GM12865 (cell line): Measurements from ENCODE around the gene MAZ.

Experiments used
- DNase-seq: peaks from one replicate; pipeline ENCODE4 v3.0.0; 2010; ENCODE audit warnings: low read depth
- H3K4me3 ChIP-seq: 2 replicates; pipeline ENCODE4 v1.5.1; 2011; ENCODE audit warnings: mild to moderate bottlenecking, low read depth, low read length, control low read depth
- TF ChIP-seq, protein P1 (sequence below): IDR thresholded peaks from 2 replicates; pipeline ENCODE4 v1.5.1; 2011; ENCODE audit warnings: low read length, control low read depth, low read depth, inconsistent platforms; ENCODE audit not compliant: insufficient read depth; ENCODE audit errors: missing control alignments

MAZ gene

GRCh38 chr16:29811896-29812665 is 5.8 kb downstream of the MAZ start, which contains the start of gene PRRT2:
TSS of gene PRRT2 (plus strand) at chr16:29812193. CDS start at chr16:29813055, 862 bp downstream.
- DNase-seq, result peak; percentile 38

GRCh38 chr16:29812754-29813643 is 6.7 kb downstream of the MAZ start:
- no peak for DNase-seq
- TF ChIP-seq, protein P1, sequence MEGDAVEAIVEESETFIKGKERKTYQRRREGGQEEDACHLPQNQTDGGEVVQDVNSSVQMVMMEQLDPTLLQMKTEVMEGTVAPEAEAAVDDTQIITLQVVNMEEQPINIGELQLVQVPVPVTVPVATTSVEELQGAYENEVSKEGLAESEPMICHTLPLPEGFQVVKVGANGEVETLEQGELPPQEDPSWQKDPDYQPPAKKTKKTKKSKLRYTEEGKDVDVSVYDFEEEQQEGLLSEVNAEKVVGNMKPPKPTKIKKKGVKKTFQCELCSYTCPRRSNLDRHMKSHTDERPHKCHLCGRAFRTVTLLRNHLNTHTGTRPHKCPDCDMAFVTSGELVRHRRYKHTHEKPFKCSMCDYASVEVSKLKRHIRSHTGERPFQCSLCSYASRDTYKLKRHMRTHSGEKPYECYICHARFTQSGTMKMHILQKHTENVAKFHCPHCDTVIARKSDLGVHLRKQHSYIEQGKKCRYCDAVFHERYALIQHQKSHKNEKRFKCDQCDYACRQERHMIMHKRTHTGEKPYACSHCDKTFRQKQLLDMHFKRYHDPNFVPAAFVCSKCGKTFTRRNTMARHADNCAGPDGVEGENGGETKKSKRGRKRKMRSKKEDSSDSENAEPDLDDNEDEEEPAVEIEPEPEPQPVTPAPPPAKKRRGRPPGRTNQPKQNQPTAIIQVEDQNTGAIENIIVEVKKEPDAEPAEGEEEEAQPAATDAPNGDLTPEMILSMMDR, result no peak
- H3K4me3 ChIP-seq, result no peak overlapping the region

More at GRCh38 chr16:29811896-29812665, 5.8 kb downstream of the MAZ start, which contains the start of gene PRRT2:
- H3K4me3 ChIP-seq, result peak within 1 kb of the TSS; percentile 45
- TF ChIP-seq, protein P1, result no peak

DNA sequence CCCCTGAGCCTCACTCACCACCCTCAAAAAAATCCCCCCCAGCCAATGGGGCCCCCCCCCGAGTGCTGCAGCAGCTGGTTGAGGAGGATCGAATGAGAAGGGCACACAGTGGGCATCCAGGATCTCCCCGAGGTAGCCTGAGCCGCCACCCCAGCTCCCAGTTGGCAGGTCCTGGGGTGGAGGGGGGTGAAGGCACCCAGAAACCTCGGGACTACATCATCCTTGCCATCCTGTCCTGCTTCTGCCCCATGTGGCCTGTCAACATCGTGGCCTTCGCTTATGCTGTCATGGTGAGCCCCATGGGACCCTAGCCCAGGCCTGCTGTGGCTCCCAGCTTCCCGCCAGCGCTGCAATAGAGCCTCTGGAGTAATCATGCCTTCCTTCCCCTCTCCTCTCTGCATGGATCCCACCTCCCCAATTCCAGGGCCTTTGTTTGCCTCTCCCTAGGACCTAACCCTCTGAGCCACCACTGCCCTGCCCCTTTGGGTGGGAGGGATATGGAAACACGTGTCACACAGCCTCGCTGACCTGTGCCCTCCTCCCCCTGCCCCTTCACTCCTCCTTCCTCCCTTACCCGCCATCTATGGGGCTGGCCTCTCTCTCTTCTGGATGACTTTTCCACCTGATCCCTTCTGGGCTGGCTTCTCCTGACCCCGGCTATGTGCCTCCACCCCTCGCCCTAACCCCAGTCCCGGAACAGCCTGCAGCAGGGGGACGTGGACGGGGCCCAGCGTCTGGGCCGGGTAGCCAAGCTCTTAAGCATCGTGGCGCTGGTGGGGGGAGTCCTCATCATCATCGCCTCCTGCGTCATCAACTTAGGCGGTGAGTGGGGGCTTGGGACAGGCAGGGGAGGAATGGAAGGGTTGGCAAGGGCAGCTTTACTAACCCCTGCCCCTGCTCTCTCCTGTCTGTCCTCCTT is 7.6 kb downstream of the MAZ start:
- TF ChIP-seq, protein P1, result no peak
- H3K4me3 ChIP-seq, result no peak overlapping the region
- DNase-seq, result no peak

DNA sequence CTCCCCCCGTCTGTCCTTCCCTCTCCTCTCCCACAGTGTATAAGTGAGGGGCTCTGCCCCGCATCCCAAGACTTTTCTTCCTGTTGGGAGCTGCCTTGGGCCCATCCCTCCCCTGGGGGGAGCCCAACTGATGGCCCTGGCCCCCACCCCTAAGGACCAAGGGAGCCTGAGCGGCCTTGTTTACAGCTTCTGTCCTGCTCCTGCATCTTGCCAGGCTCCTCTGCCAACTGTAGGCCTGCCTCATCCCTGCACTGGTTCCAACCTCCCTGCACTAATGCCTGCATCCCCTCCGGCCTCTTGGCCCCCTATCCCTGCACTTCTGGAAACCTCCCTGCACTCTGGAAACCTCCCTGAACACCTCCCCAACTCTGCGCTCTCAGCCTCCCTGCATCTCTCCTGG is 8.3 kb downstream of the MAZ start:
- H3K4me3 ChIP-seq, result no peak overlapping the region
- TF ChIP-seq, protein P1, result no peak

DNA sequence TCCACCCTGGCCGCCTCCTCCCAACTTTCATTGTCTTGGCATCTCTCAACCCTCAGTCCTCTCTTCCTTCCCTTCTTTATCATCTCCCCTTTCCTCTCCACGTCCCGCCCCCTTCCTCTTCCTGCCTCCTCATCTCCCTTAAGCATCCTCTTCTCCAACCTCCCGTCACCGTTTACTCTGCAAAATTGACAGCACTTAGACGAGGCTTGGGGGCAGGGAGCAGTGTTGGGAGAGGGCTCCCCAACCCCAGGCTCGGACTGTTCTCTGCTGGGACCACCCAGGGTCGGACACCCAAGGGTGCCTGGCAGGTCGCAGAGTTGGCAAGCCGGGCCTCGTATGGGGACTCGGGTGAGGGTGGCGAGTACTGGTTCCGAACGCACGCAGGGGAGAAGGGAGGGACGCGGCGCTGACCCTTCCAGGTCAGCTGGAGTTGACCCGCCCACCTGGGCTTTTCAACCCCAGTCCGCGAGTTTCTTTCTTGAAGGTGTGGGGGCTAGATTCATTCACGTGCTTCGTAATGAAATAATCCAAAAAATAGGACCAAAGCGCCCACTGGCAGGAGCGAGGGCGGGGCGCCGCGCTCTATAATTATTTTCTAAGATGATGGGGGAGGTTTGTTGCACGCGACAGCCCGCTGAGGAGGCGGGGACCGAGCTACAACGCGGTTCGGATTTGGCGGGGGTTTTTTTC is 8.8 kb downstream of the MAZ start:
- TF ChIP-seq, protein P1, result no peak
- H3K4me3 ChIP-seq, result peak overlapping the region; percentile 90
- no peak for DNase-seq

More for the DNA sequence above, 8.3 kb downstream of the MAZ start:
- DNase-seq, result no peak
